GM21529 (cell line): ENCODE data around the gene UNC5A.

Source experiments
- ATAC-seq: cut with Tn5 transposase; IDR thresholded peaks from one replicate; pipeline ENCODE4 v1.9.1; 2021; ENCODE audit not compliant: unreplicated experiment

Gene UNC5A

DNA sequence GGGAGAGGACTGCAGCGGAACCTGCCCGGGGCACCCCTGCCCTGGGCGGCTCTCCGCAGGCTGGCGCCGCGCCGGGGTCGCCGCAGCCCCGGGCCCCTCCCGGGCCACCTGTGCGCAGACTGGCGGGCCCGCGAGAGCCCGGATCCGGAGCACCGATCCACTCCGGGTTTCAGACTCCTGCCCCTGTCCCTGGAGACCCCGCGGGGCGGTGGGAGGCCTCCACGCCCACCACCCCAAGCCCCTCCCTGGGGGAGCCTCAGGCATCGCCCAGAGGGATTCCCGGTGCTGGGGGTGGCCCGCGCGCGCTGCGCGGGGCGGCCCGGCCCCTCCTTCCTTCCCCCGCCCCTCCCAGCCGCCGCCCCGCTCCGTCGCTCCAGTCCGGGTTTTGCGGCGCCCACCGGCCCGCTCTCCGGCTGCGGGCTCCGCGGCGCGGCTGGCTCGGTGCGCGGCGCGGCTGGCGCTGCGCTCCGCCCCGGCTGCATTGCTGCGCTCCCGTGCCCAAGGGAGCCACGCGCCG lies at the start of gene UNC5A:
TSS of gene UNC5A (plus strand) at position 479 of the 517 bp plus-strand sequence. CDS start 192 bp downstream, outside the sequence.
- no peak for ATAC-seq

DNA sequence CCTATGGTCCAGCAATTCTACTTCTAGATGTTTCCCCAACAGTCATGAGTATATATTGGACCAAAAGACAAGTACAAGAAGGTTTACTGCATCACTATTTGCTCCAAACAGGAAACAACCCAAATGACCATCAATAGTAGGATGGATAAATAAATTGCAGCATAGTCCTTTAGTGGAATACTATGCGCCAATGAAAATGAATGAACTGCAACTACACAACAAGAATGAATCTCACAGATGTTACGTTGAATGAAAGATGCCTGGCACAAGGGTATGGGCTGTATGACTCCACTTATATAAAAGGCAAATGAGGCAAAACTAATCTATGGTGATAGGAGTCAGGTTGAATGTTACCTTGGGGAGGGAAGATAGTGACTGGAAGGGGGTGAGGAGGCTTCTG lies 48.6 kb upstream of the UNC5A start:
- ATAC-seq, result no peak

DNA sequence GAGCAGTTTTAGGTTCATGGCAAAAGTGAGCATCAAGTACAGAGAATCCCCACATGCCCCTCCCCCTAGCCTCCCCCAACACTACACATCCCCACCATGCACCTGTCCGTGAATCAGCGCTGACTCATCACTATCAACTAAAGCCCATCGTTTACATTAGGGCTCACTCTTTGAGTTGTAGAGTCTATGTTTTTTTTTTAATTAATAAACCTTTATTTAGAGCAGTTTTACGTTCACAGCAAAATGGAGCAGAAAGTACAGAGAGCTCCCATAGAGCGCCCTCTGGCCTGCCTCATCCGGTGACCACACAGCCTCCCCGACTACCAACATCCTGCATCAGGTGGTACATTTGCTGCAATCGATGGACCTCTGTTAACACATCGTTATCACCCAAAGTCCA lies 47.9 kb upstream of the UNC5A start:
- ATAC-seq, result no peak

DNA sequence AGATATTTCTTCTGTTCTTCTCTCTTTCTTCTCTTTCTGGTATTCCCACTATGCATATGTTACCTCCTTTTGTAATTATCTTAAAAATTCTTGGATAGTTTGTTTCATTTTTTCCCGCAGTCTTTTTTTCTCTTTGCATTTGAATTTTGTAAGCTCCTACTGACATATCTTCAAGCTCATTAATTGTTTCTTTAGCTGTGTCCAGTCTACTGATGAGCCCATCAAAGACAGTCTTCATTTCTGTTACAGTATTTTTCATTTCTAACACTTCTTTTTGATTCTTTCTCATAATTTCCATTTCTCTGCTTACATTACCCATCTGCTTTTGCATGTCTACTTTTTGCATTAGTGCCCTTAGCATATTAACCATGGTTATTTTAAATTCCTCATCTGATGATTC lies 44.7 kb upstream of the UNC5A start:
- ATAC-seq, result no peak

DNA sequence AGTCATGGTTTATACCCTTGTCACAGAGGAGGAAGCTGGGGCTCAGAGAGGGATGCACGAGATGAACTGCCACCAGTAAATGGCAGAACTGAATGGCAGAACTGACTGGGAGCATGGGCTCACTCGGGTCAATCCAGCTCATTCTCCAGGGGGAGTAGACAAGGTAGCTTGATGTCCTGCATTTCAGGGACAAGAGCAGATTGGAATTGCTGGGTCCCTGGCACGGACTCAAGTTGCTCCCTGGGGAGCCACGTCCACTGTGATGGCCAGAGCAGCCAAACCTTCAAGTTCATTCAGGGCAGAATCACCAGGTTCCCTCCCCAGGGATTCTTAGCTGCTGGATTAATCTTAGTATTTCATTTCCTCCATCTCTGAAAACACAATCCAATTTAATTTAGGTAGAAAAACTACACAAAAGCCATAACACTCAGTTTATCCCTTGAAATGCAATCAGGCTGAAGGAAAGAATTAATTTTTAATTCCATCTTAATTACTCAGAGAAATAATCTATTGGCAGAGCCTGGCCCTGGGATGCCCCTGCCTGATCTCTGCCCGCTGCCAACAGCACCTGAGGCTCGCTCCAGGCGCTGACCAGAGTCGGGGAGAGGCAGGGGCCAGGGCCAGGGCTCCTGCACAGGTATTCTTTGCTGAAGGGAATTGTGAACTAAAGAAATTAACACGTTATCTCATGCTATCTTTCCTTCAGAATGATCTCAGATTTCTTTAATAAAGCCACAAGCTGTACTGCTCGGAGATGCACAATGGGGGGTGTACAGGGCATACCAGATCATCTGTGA lies 42.0 kb upstream of the UNC5A start:
- no peak for ATAC-seq

- ATAC-seq, result no peak
Measured at GRCh38 chr5:176769911-176770310, 40.4 kb upstream of the UNC5A start.

- ATAC-seq, result no peak
Measured at GRCh38 chr5:176770431-176770830, 39.9 kb upstream of the UNC5A start.

DNA sequence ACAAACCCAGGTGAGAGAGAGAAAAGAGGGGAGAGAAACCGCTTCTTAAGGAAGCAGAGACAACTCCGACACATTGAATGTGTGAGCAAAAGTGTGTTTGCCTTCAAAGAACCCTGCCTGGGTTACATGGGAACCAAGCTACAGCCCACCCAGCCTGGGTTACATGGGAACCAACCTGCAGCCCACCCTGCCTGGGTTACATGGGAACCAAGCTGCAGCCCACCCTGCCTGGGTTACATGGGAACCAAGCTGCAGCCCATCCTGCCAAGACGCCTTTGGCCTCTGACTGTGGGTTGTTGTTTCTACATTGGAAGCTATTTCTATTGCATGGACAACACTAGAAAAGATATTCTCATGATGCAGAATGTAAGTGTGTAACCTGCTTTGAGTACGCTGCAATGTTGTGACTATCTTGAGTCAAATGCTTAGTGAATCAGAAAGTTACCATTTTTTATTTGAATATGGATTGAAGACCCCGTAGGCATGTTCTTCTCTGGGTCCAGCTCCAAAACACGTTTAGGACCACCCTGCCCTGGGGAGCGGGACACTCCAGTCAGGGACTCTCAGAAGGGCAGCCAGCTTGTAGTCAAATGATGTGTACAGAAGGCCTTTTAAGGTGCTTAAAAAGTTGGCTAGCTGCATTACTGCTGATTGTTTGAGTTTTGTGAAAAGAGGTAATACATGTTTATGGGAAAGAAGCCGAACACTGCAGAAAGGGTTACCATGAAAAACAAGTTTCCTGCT lies 39.1 kb upstream of the UNC5A start:
- no peak for ATAC-seq

DNA sequence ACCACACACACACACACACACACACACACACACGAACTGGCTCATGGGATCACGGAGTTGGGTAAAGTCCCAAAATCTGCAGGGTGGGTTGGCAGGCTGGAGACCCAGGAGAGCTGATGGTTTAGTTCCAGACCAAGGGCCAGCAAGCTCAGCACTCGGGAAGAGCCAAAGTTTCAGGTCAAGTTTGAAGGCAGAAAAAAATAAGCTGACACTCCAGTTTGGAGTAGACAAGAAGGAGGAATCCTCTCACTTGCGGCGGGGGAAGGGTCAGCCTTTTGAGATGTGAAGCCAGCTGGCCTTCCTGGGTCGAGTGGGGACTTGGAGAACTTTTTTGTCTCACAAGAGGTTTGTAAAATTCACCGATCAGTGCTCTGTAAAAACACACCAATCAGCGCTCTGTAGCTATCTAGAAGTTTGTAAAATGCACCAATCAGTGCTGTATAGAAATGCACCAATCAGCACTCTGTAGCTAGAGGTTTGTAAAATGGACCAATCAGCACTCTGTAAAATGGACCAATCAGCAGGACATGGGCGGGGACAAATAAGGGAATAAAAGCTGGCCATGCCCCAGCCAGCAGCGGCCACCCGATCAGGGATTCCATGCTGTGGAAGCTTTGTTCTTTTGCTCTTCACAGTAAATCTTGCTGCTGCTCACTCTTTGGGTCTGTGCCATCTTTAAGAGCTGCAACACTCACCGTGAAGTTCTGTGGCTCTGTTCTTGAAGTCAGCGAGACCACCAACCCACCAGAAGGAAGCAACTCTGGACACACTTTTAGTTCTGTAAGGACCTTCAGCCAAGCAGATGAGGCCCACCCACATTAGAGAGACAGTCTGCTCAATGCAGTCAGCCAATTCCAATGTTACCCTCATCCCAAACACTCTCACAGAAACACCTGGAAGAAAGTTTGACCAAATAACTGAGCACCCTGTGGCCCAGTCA lies 37.8 kb upstream of the UNC5A start:
- ATAC-seq, result no peak

DNA sequence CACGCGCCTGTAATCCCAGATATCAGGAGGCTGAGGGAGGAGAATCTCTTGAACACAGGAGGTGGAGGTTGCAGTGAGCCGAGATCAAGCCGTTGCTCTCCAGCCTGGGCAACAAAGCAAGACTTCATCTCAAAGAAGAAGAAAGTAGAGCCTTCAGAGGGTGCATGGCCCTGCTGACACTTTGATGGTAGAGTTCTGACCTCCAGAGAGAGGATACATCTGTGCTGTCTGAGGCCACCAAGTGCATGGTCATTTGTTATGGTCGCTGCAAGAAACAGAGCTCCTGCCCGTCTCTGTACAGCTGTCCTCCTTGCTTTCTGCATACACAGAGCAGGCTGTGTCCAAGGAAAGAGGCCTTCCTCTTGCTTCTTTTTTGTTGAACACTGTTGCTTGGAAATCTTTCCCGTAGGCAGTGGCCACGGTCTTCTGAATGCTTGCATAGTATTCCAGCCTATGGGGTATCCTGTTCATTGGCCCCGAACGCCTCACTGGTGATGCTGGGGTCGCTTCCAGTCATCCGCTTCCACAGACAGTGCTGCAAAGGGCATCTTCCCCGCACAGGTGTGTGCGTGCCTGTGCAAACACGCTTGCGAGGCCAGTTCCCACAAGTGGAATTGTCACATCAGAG lies 36.8 kb upstream of the UNC5A start:
- ATAC-seq, result no peak

DNA sequence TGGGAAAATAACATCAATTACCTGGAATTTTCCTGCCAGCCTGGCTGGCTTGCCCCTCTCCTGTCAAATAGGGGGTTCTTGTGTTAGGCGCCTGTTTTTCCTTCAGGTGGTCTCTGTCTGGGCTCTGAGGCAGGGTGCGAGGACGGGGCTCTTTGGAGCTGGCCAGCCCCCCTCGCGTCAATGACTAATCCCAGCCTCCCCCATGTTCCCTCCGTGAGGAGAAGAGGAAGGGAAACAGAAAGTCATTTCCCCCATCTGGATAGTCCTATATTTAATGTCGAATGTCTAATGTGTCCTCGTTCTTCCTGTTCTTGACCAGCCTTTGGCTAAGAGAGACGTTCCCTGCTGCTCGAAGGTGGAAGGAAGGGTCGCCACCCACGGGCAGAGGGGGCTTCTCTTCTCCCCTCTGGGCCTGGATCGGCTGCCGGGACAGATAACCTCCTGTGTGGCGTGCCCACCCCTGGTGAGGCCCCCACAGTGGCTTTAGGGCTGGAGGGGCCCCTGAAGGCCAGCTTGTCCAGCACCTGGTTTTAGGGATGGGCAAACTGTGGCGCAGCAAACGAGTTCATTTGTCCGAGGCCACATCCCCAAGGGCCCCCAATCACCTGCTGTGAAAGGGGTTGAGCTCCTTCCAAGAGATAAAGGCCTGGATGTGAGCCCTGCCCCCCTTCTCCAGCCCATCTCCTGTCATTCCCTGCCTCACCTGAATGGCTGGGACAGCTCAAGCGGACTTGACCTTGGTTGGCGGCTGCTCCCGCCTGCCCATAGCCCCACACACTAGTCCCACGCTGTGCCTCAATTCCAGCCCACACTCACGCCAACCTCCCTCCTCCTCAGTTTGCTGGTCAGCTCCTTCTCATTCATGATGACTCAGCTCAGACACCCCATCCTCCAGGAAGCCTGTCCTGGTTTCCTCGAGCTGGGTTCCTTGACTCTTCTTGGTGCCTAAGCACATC lies 35.9 kb upstream of the UNC5A start:
- no peak for ATAC-seq

DNA sequence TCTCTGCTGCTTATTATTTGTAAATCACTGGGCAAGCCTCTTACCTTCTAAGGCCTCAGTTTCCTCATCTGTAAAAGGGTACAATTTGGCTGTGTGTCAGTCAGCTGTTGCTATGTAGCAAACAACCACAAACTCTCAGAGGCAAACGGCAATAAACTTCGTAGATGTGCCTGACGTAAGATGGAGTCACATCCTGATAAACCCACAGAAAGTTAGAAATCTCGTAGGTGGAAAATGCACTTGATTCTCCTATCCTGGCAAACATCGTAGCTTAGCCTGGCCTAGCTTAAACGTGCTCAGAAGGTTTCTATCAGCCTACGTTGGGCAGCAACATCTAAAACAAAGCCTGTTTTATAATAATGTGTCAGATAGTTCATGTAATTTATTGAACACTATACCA lies 35.0 kb upstream of the UNC5A start:
- no peak for ATAC-seq

GRCh38 chr5:176776141-176776865 lies 34.1 kb upstream of the UNC5A start:
- no peak for ATAC-seq

GRCh38 chr5:176776916-176777315 lies 33.4 kb upstream of the UNC5A start:
- no peak for ATAC-seq

GRCh38 chr5:176778921-176779465 lies 31.4 kb upstream of the UNC5A start:
- no peak for ATAC-seq

- ATAC-seq, result no peak
Measured at GRCh38 chr5:176779537-176779936, 30.8 kb upstream of the UNC5A start.

- no peak for ATAC-seq
Measured at GRCh38 chr5:176780176-176781053, 29.9 kb upstream of the UNC5A start.

DNA sequence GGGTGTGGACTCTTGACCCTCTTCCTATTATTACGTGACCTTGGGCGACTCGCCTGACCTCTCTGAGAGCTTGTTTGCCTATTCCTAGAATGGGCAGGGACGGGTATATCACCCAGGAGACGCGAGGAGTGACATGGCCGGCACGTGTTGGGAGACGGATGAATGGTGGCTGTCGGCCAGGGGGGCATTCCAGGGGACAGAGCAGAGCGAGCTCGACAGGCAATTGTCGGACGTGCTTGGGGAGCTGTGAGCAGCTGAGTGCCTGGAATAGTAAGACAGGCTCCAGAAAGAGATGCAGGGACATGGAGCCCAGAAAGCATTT lies 29.3 kb upstream of the UNC5A start:
- no peak for ATAC-seq
